Loucy (cell line): Measurements from ENCODE around the gene SPATA9.

Experiments used
- CTCF ChIP-seq: fragments of 200-600 bp; sonication (generic); conservative IDR thresholded peaks from 2 replicates; pipeline ENCODE4 v1.5.1; 2014; ENCODE audit warnings: mild to moderate bottlenecking, antibody characterized with exemption, low read length
- EZH2phosphoT487 ChIP-seq: fragments of 200-600 bp; IDR thresholded peaks from 2 replicates; pipeline ENCODE4 v1.6.1; 2018; ENCODE audit warnings: antibody characterized with exemption, mild to moderate bottlenecking, moderate library complexity, borderline replicate concordance

GRCh38 chr5:95728494-95729114 is 45.8 kb upstream of the SPATA9 start:
- TF ChIP-seq CTCF (no peak), EZH2phosphoT487 (no peak)
